UCSD-AML1 (cell line): ENCODE measurements around the gene LRRN3.

Source experiments
- DNase-seq: peaks from one replicate; lab custom pipeline; 2025; ENCODE audit not compliant: unreplicated experiment; lab: John Stamatoyannopoulos, UW

Gene LRRN3

DNA sequence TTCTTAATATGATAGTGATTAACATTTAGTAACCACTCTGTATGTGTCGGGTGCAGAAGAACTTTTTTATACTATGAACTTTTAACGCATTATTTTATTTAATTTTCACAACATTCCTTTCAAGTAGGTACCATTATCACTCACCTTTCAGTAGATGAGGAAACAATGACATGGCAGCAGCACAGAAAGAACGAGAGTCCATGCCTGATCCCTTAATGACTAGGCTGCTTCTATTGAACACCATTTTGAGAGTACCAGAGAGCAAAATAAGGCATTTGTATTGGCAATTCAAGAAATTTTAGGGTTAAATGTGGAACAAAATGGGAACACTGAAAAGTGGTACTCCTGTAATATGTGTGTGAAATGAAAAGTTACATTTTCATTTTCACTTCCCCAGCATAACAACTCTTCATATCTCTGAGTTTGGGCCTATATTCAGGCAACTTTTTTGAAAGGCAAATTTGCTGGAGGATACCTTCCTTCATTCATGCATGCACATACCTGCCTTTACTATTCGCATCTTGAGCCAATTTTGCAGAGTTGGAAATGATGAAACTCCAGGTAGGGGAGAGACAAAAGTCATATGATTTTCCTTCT is 12.8 kb downstream of the LRRN3 start:
- DNase-seq: no peak

DNA sequence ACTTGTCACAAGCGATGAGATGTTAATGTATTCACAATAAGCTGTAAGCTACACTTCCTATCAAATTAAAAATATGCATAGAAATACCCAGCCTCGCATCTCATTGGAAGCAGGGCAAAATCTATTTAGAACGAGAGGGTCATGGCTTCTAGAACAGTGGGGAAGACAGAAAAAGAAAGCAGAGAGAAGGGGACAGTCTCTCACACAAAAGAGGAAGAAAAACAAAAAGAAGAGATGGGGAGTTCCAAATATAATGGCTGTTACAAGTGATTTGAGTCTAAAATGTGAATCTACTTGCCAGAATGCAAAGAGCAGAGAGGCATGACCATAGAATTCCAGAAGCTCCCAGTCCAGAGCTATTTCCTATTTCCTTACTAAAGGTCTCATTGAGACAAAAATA is 13.8 kb downstream of the LRRN3 start:
- DNase-seq: no peak

DNA sequence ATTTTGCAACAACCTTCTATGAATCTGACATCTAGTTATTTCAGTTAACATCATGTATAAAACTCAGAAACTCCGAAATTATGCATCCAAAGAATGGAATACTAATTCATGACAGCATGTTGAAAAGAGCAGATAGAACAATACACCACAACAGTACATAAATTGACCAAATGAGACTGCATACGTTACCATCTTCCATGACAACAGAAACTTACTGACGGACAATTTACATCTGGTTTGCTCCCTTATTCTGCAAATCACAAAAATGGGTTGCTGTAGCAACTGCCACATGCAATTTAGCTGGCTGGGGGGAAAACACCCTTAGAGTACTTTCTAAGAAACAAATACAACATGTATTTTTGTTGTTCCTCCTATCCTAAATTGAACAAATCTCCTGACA is 14.3 kb downstream of the LRRN3 start:
- no peak for DNase-seq

GRCh38 chr7:111107579-111107978 is 16.7 kb downstream of the LRRN3 start:
- DNase-seq: no peak

- no peak for DNase-seq
Measured at GRCh38 chr7:111108000-111108399, 17.1 kb downstream of the LRRN3 start.

DNA sequence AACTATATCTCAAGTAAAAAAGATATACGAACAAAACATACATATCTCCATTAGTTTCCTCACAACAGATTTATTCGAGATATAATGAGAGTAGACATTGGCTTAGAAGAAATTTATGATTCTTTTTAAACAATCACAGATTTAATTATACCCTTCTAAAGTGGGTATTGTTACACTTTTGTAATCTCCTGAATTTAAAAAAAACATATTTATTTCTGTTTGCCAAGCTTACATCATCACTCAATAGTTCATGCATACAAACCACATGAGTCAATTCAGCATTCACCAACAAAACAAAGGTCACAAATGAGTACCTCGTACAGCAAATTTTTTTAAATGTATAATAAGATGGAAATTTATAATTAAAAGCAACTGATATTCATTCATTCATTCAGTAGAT is 17.6 kb downstream of the LRRN3 start:
- no peak for DNase-seq

DNA sequence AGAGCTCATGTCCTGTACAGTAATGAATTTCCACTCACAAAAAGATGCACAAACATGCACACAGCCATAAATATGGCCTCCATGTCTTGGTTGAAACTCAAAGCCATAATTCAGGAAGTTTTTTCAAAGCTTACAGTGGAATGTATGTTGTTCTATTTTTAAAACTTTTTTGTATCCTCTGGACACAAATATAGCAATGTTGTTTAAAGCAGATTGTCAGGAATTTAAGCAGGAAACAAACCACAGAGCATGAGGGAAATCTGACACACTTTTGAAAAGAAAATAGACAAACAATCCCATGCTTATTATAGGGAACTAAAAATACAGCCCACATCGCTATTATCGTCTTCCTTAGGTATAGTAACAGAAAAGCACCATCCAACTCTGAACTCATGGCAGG is 21.5 kb downstream of the LRRN3 start:
- DNase-seq: no peak

DNA sequence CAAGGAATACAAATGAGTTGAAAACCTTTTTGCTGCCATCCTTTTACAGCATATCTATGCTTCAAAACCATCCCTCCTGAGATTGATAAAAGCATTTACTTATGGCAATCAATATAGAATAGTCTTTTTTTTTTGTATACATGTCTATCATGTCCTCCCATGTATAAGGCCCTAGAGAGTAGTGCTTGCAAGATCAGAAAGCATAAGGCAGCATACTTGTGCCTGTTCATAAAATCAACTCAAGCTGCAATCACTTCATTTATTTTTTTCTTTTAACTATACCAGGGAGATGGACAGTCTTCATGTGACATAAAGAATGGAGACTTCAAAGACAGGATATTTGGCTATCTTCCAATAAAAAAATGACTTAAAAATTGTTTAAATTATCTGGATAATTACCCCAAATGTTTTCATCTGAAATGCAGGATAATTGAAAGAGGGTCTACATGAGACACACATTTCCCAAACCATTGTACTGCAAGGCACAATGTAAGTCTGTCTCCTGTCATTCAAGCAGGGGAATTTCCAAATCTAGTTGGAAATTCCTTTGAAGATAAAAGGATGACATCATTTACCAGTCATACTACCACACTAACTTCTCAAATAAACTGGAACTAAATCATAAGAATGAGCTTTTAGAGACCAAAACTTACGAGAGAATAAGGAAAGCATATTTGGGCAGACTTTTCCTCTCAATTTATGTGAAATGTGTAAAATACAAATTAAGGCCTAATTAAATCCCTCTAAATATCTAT is 22.5 kb downstream of the LRRN3 start:
- DNase-seq: no peak

DNA sequence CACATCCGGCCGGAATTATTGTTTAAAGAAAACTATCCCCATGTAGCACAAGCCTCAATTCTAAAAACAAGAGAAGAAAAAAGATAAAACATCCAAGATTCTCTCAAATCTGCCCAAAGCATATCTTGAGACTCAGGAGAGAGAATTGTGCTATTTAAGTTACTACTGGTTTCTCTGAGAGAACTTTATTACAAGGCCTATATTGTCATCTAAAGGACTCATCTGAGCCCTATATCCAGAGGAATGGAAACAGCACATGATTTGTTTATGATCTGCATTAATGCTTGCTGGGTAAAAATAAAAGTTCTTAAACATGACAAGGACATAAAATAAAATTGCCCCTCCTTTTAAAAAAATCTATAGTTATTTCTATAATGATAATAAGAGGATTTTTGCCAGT is 25.0 kb downstream of the LRRN3 start:
- DNase-seq: no peak

GRCh38 chr7:111126987-111127386 is 36.1 kb downstream of the LRRN3 start:
- DNase-seq: no peak

- DNase-seq: no peak
Measured at GRCh38 chr7:111129435-111129834, 38.5 kb downstream of the LRRN3 start.

GRCh38 chr7:111132833-111133232 is 41.9 kb downstream of the LRRN3 start:
- no peak for DNase-seq

GRCh38 chr7:111137296-111138192 is 46.6 kb downstream of the LRRN3 start:
- no peak for DNase-seq

DNA sequence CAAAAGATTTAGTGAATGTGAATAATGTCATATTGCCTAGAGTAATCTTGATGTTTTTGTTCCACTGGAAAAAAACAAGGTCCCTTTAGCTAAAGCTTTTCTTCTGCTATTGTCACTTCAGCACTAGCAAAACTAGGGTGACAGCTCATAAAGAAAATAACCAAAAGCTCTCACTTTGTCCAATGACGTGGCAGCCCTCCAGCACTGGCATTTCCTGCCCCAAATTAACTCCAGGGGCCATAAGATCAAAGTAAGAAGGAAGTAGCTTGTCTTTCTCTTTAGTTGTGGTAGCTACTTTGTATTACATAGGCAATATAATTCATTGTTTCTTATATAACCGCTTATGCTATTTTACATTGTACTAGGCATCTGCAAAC is 47.3 kb downstream of the LRRN3 start:
- peak; percentile 3 for DNase-seq

GRCh38 chr7:111138586-111138985 is 47.7 kb downstream of the LRRN3 start:
- no peak for DNase-seq

DNA sequence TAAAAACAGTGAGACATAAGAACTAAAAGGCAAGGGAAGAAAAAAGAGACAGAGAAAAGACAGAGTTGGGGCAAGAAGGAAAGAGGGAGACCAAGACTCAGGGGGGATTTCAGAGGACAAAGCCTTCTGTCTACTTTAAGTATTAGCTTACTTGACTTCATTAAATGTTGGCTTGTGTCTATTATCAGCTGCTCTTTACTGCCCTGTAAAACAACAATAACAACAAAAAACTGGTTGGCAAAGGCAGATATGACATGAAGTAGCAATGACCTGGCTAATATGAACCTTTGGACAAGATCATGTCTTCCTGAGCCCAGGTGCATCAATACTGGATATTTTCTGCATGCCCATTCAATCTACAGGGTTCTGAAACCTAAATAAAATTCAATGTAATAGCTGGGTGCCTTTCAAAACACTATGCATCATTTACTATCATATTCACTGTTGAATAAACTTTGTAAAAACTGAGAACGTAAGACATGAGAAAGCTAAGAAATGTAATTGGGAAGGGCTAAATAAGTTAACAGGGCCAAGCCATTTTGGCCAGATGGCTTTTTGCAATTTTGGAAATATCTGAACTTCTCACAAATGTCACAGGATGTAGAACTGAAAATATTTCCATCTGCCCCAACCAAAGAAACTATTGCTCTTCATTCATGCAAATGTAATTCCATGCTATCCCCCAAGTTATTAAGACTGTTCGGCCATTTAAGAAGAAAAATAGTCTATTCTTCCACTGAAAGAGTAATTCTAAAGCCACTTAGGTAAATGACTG is 49.4 kb downstream of the LRRN3 start:
- DNase-seq: no peak

DNA sequence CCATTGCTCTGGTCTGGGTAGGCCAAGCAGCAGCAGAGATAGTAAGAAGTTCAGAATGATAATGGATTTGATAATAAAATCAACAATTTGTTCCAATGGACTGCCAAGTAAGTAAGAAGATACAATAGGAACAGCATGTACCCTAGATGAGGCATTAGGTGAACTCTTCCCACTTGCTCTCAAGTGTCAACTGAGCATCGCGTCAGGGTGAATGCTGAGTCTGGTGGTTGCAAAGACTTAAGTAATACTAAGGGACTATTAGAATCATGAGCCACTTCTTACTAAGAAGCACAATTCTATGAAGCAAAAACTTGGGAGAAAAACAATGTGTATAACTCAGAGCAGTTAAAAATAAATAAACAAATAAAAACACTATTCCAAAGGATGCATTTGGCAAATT is 54.5 kb downstream of the LRRN3 start:
- DNase-seq: no peak

GRCh38 chr7:111146136-111146535 is 55.2 kb downstream of the LRRN3 start:
- DNase-seq: no peak

GRCh38 chr7:111147708-111148533 is 57.0 kb downstream of the LRRN3 start:
- no peak for DNase-seq

DNA sequence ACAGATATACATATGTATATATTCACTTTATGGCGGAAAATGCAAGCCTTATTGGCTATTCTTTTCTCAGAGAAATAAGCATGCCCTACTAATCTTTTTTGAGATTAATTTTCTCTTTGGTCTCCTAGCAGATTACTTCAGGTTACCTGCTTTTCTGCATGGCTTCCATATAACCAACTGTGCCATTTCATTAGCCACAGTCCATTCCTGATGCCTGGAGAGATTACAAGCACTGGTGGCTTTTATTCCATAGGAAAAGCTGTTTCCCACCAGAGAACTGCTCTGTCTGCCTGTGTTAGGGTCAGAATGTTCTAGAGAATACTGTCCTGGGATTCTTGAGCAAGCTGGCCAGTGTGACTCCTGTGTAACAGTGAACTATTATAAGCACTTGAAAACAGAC is 59.8 kb downstream of the LRRN3 start:
- DNase-seq: no peak
